ENCODE measurements around the gene SYNGR2. TPM values are rescaled to one million over a fixed set of nuclear protein-coding genes. Genes with fewer than 3 reads are reported as not detected.

The SYNGR2 gene
- total and polyA plus RNA-seq, 8 donors, result 28.6 to 219 (median 56.6) TPM

DNA sequence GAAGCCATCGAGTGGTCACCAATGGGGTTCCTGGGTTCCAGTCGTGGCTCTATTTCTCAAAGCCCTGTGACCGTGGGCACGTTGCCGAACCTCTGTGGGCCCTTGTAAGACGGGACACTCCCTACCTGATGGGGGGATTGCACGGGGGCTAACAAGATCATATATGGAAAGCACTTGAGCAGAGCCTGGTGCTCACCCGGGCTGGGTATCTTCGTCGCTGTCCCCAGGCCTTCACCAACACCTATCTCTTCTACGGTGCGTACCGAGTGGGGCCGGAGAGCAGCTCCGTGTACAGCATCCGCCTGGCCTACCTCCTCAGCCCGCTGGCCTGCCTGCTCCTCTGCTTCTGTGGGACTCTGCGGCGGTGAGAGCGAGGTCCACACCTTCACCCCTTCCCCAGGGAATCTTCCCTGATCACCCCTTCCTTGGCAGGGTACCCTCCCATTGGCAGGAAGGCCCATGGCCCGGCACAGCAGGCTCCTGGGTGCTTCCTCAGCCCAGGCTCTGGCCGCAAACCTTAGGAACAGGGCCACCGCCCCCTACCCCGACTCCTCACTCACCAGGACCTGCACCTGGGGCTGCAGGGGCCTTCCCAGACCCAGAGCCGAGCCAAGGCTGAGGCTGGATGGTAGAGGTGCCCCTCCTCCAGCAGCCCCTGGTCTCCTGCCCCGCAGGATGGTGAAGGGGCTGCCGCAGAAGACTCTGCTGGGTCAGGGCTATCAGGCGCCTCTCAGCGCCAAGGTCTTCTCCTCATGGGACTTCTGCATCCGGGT lies 35.0 kb upstream of the SYNGR2 start:
- 84 to 95% (median 88%) methylated on average over 18 to 30 of the region's 30 CpGs for WGBS, 5 donors
- DNase-seq, result peak in 1 of 2 donors; percentile 8
- TF ChIP-seq EP300 (IDR thresholded peaks at IDR 0.05), result no peak
- TF ChIP-seq POLR2A (IDR thresholded peaks at IDR 0.05), result no peak
- no peak for TF ChIP-seq POLR2AphosphoS5 (IDR thresholded peaks at IDR 0.05)
- TF ChIP-seq, protein P1, sequence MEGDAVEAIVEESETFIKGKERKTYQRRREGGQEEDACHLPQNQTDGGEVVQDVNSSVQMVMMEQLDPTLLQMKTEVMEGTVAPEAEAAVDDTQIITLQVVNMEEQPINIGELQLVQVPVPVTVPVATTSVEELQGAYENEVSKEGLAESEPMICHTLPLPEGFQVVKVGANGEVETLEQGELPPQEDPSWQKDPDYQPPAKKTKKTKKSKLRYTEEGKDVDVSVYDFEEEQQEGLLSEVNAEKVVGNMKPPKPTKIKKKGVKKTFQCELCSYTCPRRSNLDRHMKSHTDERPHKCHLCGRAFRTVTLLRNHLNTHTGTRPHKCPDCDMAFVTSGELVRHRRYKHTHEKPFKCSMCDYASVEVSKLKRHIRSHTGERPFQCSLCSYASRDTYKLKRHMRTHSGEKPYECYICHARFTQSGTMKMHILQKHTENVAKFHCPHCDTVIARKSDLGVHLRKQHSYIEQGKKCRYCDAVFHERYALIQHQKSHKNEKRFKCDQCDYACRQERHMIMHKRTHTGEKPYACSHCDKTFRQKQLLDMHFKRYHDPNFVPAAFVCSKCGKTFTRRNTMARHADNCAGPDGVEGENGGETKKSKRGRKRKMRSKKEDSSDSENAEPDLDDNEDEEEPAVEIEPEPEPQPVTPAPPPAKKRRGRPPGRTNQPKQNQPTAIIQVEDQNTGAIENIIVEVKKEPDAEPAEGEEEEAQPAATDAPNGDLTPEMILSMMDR (IDR thresholded peaks at IDR 0.05), result no peak
- intact Hi-C loops (cut with DNase I; ENCODE audit: low total_unique reads), result no loop called here
- Histone ChIP-seq H3K4me1 (peaks cover 33 to 84% (median 53%) of the 10 kb centered on the region in 4 donors), H3K9me3 (no peaks in the 10 kb centered on the region), H3K27ac (peak overlapping the region in 2 of 5 donors; percentile 4 to 13), H3K27me3 (peaks cover 0 to 34% (median 5%) of the 10 kb centered on the region in 3 donors), H3K36me3 (peaks cover 0 to 9% (median 0%) of the 10 kb centered on the region in 4 donors), H3K4me3 (no peak overlapping the region)

DNA sequence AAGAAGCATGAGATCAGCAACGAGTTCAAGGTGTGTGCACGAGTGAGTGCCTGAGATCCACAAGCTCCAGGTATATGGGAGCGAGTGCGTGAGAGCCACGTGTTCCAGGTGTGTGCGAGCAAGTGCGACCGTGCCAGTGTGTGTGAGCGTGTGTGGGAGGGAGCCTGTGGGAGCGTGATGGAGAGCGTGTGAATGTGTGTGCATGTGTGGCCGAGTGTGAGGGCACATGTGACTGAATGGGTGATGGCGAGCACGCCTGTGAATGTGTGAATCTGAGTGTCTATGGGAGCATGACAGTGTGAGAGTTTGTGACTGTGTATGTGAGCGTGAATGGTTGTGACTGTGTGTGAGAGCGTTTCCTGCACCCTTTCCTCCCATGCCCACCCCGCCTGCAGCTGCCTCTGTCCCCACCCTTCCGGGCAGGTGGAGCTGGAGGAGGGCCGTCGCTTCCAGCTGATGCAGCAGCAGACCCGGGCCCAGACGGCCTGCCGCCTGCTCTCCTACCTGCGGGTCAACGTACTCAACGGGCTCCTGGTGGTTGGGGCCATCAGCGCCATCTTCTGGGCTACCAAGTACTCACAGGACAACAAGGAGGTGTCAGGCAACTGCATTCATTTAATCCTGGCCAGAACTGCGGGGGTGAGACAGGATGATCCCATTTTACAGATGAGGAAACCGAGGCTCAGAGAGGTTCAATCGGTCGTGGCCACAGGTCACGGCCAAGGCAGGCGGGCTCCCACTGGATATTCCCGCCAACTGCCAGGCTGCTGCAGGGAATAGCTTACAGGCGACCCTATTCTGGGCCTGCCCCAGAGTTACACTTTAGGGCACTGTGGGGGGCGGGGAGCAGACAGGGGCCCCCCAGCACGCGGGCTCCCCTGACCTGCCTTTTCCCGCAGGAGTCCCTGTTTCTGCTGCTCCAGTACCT lies 34.1 kb upstream of the SYNGR2 start:
- H3K36me3 ChIP-seq, result peaks cover 0 to 9% (median 0%) of the 10 kb centered on the region in 4 donors
- peaks cover 24 to 79% (median 44%) of the 10 kb centered on the region in 4 donors for H3K4me1 ChIP-seq
- intact Hi-C loops (cut with DNase I; ENCODE audit: low total_unique reads), result no loop called here
- WGBS, 5 donors, result 54 to 66% (median 57%) methylated on average over 36 to 39 of the region's 39 CpGs
- H3K9me3 ChIP-seq, result no peaks in the 10 kb centered on the region
- no peak overlapping the region for H3K4me3 ChIP-seq
- H3K27me3 ChIP-seq, result peaks cover 0 to 26% (median 5%) of the 10 kb centered on the region in 3 donors
- no peak for TF ChIP-seq POLR2AphosphoS5 (IDR thresholded peaks at IDR 0.05)
- TF ChIP-seq, protein P1 (IDR thresholded peaks at IDR 0.05), result peak in 4 of 7 experiments; percentile 42 to 55 (median 48)
- H3K27ac ChIP-seq, result no peak overlapping the region
- peak; percentile 76 to 86 for DNase-seq

DNA sequence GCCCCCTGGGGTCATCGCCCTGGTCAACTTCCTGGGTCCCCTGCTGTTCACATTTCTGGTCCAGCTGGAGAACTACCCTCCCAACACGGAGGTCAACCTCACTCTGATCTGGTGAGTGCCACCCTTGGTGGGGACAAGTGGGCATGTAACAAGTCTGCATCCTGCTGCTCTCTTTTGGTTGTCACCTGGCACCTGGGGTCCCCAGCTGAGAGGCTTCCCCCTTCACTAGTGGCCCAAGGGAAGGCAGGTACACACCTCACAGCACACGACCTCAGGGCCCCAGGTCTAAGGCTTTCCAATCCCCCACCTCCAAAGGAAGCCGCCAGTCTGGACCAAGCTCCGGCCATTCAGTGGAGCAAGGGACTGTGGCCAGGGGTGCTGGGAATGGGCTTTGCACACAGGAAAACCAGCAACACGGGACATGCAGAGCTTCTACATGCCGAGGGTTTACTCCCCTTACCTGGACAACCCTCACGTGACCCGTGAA lies 33.4 kb upstream of the SYNGR2 start:
- H3K4me1 ChIP-seq, result peaks cover 19 to 76% (median 38%) of the 10 kb centered on the region in 4 donors
- H3K36me3 ChIP-seq, result peaks cover 0 to 9% (median 0%) of the 10 kb centered on the region in 4 donors
- WGBS, 5 donors, result 78 to 92% (median 79%) methylated on average over 8 to 9 of the region's 9 CpGs
- no peak overlapping the region for H3K27ac ChIP-seq
- no peaks in the 10 kb centered on the region for H3K9me3 ChIP-seq
- peaks cover 0 to 21% (median 5%) of the 10 kb centered on the region in 3 donors for H3K27me3 ChIP-seq
- TF ChIP-seq POLR2AphosphoS5 (IDR thresholded peaks at IDR 0.05), result no peak
- TF ChIP-seq POLR2A (IDR thresholded peaks at IDR 0.05), result no peak
- TF ChIP-seq EP300 (IDR thresholded peaks at IDR 0.05), result no peak
- TF ChIP-seq, protein P1 (IDR thresholded peaks at IDR 0.05), result no peak
- DNase-seq, result no peak
- intact Hi-C loops (cut with DNase I; ENCODE audit: low total_unique reads), result no loop called here
- no peak overlapping the region for H3K4me3 ChIP-seq

DNA sequence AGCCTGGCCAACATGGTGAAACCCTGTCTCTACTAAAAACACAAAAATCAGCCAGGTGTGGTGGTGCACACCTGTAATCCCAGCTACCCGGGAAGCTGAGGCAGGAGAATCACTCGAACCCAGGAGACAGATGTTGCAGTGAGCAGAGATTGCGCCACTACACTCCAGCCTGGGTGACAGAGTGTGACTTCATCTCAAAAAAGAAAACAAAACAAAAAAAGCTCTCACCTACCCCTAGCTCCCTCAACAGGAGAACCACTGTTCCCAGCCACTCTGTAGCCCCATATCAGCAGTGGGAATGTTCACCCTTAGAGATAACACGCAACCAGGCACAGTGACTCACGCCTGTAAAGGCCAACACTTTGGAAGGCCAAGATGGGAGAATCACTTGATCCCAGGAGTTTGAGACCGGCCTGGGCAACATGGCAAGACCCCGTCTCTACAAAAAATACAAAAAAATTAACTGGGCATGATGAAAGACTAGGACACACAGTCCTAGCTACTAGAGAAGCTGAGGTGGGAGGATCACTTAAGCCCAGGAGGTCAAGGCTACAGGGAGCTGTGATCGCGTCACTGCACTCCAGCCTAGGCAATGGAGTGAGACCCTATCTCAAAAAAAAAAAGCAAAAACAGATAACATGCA lies 32.4 kb upstream of the SYNGR2 start:
- intact Hi-C loops (cut with DNase I; ENCODE audit: low total_unique reads), result no loop called here
- Histone ChIP-seq H3K4me3 (no peak overlapping the region), H3K27ac (no peak overlapping the region), H3K27me3 (peaks cover 0 to 13% (median 5%) of the 10 kb centered on the region in 3 donors), H3K36me3 (peaks cover 0 to 9% (median 0%) of the 10 kb centered on the region in 4 donors), H3K9me3 (no peaks in the 10 kb centered on the region), H3K4me1 (peaks cover 25 to 76% (median 40%) of the 10 kb centered on the region in 4 donors)
- TF ChIP-seq, protein P1 (IDR thresholded peaks at IDR 0.05), result no peak
- no peak for TF ChIP-seq EP300 (IDR thresholded peaks at IDR 0.05)
- TF ChIP-seq POLR2A (IDR thresholded peaks at IDR 0.05), result no peak
- no peak for TF ChIP-seq POLR2AphosphoS5 (IDR thresholded peaks at IDR 0.05)
- DNase-seq, result no peak
- WGBS, 5 donors, result 80 to 91% (median 84%) methylated on average over 9 of the region's 9 CpGs

Measured in stomach (tissue), 9 donors.